ENCODE results near the gene EML1.

GRCh38 chr14:99972748-99973466 lies 179.7 kb downstream of the EML1 start:
- no peak for TF ChIP-seq POLR2AphosphoS5 (IDR thresholded peaks at IDR 0.05; ENCODE audit: low read depth, low read length)
- no peak for TF ChIP-seq RELA (CRISPR knock-in tag; IDR thresholded peaks at IDR 0.05)
- TF ChIP-seq MEF2D (CRISPR knock-in tag; IDR thresholded peaks at IDR 0.05), result no peak
- no peak for TF ChIP-seq EZH2 (conservative IDR thresholded peaks at IDR 0.05; ENCODE audit: low read depth, low read length)
- TF ChIP-seq, protein P1, sequence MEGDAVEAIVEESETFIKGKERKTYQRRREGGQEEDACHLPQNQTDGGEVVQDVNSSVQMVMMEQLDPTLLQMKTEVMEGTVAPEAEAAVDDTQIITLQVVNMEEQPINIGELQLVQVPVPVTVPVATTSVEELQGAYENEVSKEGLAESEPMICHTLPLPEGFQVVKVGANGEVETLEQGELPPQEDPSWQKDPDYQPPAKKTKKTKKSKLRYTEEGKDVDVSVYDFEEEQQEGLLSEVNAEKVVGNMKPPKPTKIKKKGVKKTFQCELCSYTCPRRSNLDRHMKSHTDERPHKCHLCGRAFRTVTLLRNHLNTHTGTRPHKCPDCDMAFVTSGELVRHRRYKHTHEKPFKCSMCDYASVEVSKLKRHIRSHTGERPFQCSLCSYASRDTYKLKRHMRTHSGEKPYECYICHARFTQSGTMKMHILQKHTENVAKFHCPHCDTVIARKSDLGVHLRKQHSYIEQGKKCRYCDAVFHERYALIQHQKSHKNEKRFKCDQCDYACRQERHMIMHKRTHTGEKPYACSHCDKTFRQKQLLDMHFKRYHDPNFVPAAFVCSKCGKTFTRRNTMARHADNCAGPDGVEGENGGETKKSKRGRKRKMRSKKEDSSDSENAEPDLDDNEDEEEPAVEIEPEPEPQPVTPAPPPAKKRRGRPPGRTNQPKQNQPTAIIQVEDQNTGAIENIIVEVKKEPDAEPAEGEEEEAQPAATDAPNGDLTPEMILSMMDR (CRISPR knock-in tag; IDR thresholded peaks at IDR 0.05), result no peak
- no peak for TF ChIP-seq ZNF333 (CRISPR knock-in tag; IDR thresholded peaks at IDR 0.05; ENCODE audit: borderline replicate concordance)
- TF ChIP-seq ATF7 (IDR thresholded peaks at IDR 0.05), result no peak
- no peak for TF ChIP-seq ATF7 (CRISPR knock-in tag; IDR thresholded peaks at IDR 0.05)
- TF ChIP-seq, protein P2, sequence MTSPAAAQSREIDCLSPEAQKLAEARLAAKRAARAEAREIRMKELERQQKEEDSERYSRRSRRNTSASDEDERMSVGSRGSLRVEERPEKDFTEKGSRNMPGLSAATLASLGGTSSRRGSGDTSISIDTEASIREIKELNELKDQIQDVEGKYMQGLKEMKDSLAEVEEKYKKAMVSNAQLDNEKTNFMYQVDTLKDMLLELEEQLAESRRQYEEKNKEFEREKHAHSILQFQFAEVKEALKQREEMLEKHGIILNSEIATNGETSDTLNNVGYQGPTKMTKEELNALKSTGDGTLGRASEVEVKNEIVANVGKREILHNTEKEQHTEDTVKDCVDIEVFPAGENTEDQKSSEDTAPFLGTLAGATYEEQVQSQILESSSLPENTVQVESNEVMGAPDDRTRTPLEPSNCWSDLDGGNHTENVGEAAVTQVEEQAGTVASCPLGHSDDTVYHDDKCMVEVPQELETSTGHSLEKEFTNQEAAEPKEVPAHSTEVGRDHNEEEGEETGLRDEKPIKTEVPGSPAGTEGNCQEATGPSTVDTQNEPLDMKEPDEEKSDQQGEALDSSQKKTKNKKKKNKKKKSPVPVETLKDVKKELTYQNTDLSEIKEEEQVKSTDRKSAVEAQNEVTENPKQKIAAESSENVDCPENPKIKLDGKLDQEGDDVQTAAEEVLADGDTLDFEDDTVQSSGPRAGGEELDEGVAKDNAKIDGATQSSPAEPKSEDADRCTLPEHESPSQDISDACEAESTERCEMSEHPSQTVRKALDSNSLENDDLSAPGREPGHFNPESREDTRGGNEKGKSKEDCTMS (CRISPR knock-in tag; conservative IDR thresholded peaks at IDR 0.05), result no peak
- TF ChIP-seq HMG20B (CRISPR knock-in tag; conservative IDR thresholded peaks at IDR 0.05), result no peak
- no peak for TF ChIP-seq BHLHE40 (IDR thresholded peaks at IDR 0.05; ENCODE audit: low read length)
- no peak for TF ChIP-seq ZFX (CRISPR knock-in tag; IDR thresholded peaks at IDR 0.05; ENCODE audit: low read depth)
- TF ChIP-seq RFX1 (IDR thresholded peaks at IDR 0.05), result no peak
- no peak for TF ChIP-seq ZKSCAN5 (CRISPR knock-in tag; IDR thresholded peaks at IDR 0.05)
- no peak for TF ChIP-seq POLR2A (IDR thresholded peaks at IDR 0.05; ENCODE audit: insufficient read depth in 1 of 2, low read depth in 2 of 2, low read length in 2 of 2)
